CD4-positive, alpha-beta T cell (primary cell): ENCODE results near the gene COLGALT1. TPM values are rescaled to one million over a fixed set of nuclear protein-coding genes. Genes with fewer than 3 reads are reported as not detected.

Experiments used
- ATAC-seq: fragments of 200-7000 bp; cut with Tn5 transposase; one replicate; pipeline ENCODE4 v1.10.0; 2022; ENCODE audit warnings: mild to moderate bottlenecking; ENCODE audit not compliant: poor library complexity
- CTCF ChIA-PET: fragments of 350-600 bp; sonication (Branson Sonifier 250); formaldehyde crosslinking; loops from one replicate; lab custom pipeline; 2021; ENCODE audit warnings: antibody characterized with exemption, inconsistent platforms; lab: Charles Lee
- POLR2A ChIA-PET: fragments of 350-600 bp; sonication (Branson Sonifier 250); formaldehyde crosslinking; loops from one replicate; lab custom pipeline; 2021; ENCODE audit warnings: antibody characterized with exemption, inconsistent platforms; lab: Charles Lee
- DNase-seq, 14 experiments: peaks; one replicate each; pipeline ENCODE4 v3.0.0-alpha.2; 2013 to 2020; ENCODE audit warnings: mixed read lengths in 2 of 14
- H3K27ac ChIP-seq, 2 donors: one replicate each; pipeline versions ENCODE4 v1.5.1 to v1.7.0; 2013; ENCODE audit warnings: low read length in 2 of 2, low read depth in 1 of 2, mild to moderate bottlenecking in 1 of 2
- H3K27me3 ChIP-seq, 2 experiments: 1 replicate in 1 of 2; 2 replicates in 1 of 2; pipeline versions ENCODE4 v1.6.1 to v1.7.0; 2013; ENCODE audit warnings: low read length in 2 of 2, control low read depth in 1 of 2, mild to moderate bottlenecking in 1 of 2, moderate library complexity in 1 of 2; ENCODE audit not compliant: insufficient read depth in 2 of 2, control insufficient read depth in 1 of 2
- H3K36me3 ChIP-seq: one replicate; pipeline ENCODE4 v1.6.1; 2013; ENCODE audit warnings: low read length, control low read depth; ENCODE audit not compliant: insufficient read depth
- H3K4me1 ChIP-seq: one replicate; pipeline ENCODE4 v1.6.1; 2013; ENCODE audit warnings: low read length, control low read depth; ENCODE audit not compliant: insufficient read depth
- H3K4me3 ChIP-seq: one replicate; pipeline ENCODE4 v1.5.1; 2013; ENCODE audit warnings: mild to moderate bottlenecking, low read length, moderate library complexity
- H3K9me3 ChIP-seq, 2 experiments: 1 replicate in 1 of 2; 2 replicates in 1 of 2; pipeline versions ENCODE4 v1.6.1 to v1.7.0; 2013; ENCODE audit warnings: low read length in 2 of 2, mild to moderate bottlenecking in 2 of 2, control low read depth in 1 of 2, moderate library complexity in 1 of 2; ENCODE audit not compliant: control insufficient read depth in 1 of 2, insufficient read depth in 1 of 2
- H3K27ac Mint-ChIP-seq: one replicate; pipeline ENCODE4 v1.8.0; 2020; ENCODE audit warnings: mixed read lengths
- H3K27me3 Mint-ChIP-seq: one replicate; pipeline ENCODE4 v1.8.0; 2021; ENCODE audit warnings: mixed read lengths
- H3K36me3 Mint-ChIP-seq: one replicate; pipeline ENCODE4 v1.8.0; 2021; ENCODE audit warnings: low read depth, mixed read lengths
- H3K4me1 Mint-ChIP-seq: one replicate; pipeline ENCODE4 v1.8.0; 2021; ENCODE audit warnings: low read depth, mixed read lengths
- H3K4me3 Mint-ChIP-seq: one replicate; pipeline ENCODE4 v1.8.0; 2020; ENCODE audit warnings: mild to moderate bottlenecking, mixed read lengths
- H3K9me3 Mint-ChIP-seq: one replicate; pipeline ENCODE4 v1.8.0; 2020; ENCODE audit warnings: mixed read lengths
- intact Hi-C, 2 experiments: fragments of 100-400 bp; cut with DNase I in 1 of 2; cut with micrococcal nuclease in 1 of 2; formaldehyde crosslinking; loops; one replicate each; pipeline versions ENCODE4 v1.15.1 to v1.9.0; 2023 to 2025; cut with DNase I, micrococcal nuclease
- total RNA-seq, 174 experiments: library from RNA in 2 of 174; stranded (reverse) in 2 of 174; gene quantifications; one replicate each; pipeline ENCODE4 v1.2.3 and lab custom pipeline; 2021 to 2026
- TF ChIP-seq, protein P1 (sequence below): fragments of 200-600 bp; IDR thresholded peaks from one replicate; pipeline ENCODE4 v1.8.0; 2022; ENCODE audit warnings: antibody characterized with exemption, mild to moderate bottlenecking

COLGALT1 gene
- total RNA-seq, 2 experiments from 2014 or later = 30.3 to 30.6 TPM

DNA sequence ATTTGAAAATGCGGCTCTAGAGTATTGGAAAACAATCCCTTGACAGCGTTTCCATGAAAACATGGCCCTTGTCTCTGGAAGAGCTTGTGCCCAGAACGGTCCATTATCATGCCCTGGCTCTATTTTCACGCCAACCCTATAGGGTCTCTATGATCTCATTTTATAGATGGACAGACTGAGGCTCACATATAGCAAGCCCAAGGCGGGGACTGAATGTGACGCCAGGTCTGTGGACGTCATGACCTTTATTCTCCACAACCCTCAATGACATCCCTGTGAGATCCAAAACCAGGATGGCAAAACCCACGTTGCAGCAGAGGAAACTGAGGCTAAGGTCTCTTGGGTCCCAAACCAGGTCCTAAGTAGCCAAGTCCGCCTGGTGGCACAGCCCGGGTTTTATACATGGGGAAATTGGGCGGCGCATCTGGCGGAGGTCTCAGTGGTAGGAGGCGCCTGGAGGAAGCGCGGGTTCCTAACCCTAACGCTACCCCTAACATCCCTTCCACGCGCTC is 425 bp upstream of the COLGALT1 start:
- H3K27me3 ChIP-seq = no peaks in the 10 kb centered on the region
- intact Hi-C loops = loop anchor here (1.0 to 10.0 kb wide), 7 partner anchors 16 to 1852 kb away; partner anchors contain the start of genes GATAD2A (in 1 of the 2), MAP1S (in 1 of the 2) and PGLS (in 1 of the 2)
- H3K36me3 ChIP-seq = peaks cover 15% of the 10 kb centered on the region
- TF ChIP-seq, protein P1, sequence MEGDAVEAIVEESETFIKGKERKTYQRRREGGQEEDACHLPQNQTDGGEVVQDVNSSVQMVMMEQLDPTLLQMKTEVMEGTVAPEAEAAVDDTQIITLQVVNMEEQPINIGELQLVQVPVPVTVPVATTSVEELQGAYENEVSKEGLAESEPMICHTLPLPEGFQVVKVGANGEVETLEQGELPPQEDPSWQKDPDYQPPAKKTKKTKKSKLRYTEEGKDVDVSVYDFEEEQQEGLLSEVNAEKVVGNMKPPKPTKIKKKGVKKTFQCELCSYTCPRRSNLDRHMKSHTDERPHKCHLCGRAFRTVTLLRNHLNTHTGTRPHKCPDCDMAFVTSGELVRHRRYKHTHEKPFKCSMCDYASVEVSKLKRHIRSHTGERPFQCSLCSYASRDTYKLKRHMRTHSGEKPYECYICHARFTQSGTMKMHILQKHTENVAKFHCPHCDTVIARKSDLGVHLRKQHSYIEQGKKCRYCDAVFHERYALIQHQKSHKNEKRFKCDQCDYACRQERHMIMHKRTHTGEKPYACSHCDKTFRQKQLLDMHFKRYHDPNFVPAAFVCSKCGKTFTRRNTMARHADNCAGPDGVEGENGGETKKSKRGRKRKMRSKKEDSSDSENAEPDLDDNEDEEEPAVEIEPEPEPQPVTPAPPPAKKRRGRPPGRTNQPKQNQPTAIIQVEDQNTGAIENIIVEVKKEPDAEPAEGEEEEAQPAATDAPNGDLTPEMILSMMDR = no peak
- ChIA-PET POLR2A (no interaction called here), CTCF (interaction anchor here (0.7 kb wide), 1 partner anchor 773 kb away, joined by 4 read pairs; no protein-coding TSS in a partner anchor)
- Mint-ChIP-seq H3K4me1 (peaks cover 21% of the 10 kb centered on the region), H3K9me3 (no peaks in the 10 kb centered on the region), H3K36me3 (peaks cover 9% of the 10 kb centered on the region), H3K4me3 (peak overlapping the region; percentile 87), H3K27ac (peak overlapping the region; percentile 67), H3K27me3 (no peaks in the 10 kb centered on the region)
- H3K27ac ChIP-seq = no peak overlapping the region
- DNase-seq (no peak), ATAC-seq (no peak)
- no peaks in the 10 kb centered on the region for H3K9me3 ChIP-seq
- peak overlapping the region; percentile 94 for H3K4me3 ChIP-seq
- H3K4me1 ChIP-seq = peaks cover 24% of the 10 kb centered on the region

DNA sequence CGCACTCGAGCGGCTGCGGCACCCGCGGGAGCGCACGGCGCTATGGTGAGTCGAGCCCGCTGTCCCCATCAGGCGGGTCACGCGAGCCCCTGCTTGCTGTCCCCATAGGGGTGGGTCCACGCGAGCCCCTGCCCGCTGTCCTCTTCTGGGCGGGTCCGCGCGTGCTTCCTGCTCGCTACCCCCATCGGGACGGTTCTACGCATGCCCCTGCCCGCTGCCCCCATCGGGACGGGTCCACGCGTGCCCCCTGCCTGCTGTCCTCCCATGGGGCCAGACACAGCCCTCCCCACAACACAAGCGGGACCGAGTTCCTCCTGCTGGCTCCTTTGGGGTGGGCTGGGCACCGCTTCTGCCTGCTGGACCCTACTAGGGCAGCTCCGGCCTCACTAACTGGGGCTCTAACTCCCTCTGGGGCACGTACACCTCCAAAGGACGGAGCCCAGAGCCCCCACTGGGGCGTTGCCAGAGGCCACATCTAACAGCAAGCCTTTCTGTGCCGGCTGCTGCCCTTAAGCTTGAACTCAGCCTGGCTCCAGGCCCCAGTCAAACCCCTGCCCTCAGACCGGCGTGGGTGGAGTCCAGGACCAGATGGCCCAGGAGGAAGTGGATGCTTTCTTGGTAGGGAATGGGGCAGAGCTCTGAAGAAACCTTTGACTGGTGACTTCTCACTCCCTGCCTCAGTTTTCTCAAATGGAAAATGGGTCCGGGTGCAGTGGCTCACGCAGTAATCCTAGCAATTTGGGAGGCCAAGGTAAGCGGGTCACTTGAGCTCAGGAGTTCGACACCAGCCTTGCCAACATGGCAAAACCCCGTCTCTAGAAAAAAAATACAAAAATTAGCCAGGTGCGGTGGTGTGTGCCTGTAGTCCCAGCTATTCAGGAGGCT is 722 bp downstream of the COLGALT1 start:
- intact Hi-C loops = loop anchor here (1.0 to 10.0 kb wide), 7 partner anchors 17 to 1851 kb away; partner anchors contain the start of genes GATAD2A (in 1 of the 2), MAP1S (in 1 of the 2) and PGLS (in 1 of the 2)
- H3K4me1 Mint-ChIP-seq = peaks cover 21% of the 10 kb centered on the region
- peaks cover 16% of the 10 kb centered on the region for H3K36me3 Mint-ChIP-seq
- H3K36me3 ChIP-seq = peaks cover 24% of the 10 kb centered on the region
- no peaks in the 10 kb centered on the region for H3K27me3 ChIP-seq
- POLR2A ChIA-PET = interaction anchor here (1.2 kb wide), 1 partner anchor 45 kb away, joined by 7 read pairs; the partner anchor contains the start of gene PGLS
- peak overlapping the region in 1 of 2 donors; percentile 7 for H3K27ac ChIP-seq
- ATAC-seq (no peak), DNase-seq (peak in 8 of 14 experiments; percentile 9 to 49 (median 19))
- H3K4me3 ChIP-seq = peak overlapping the region; percentile 94
- H3K9me3 Mint-ChIP-seq = no peaks in the 10 kb centered on the region
- no peaks in the 10 kb centered on the region for H3K27me3 Mint-ChIP-seq
- CTCF ChIA-PET = interaction anchor here (2.5 kb wide), 1 partner anchor 17 kb away, joined by 8 read pairs; no protein-coding TSS in a partner anchor
- TF ChIP-seq, protein P1 = no peak
- peaks cover 24% of the 10 kb centered on the region for H3K4me1 ChIP-seq
- no peak overlapping the region for H3K27ac Mint-ChIP-seq
- H3K4me3 Mint-ChIP-seq = peak overlapping the region; percentile 85
- H3K9me3 ChIP-seq = no peaks in the 10 kb centered on the region

DNA sequence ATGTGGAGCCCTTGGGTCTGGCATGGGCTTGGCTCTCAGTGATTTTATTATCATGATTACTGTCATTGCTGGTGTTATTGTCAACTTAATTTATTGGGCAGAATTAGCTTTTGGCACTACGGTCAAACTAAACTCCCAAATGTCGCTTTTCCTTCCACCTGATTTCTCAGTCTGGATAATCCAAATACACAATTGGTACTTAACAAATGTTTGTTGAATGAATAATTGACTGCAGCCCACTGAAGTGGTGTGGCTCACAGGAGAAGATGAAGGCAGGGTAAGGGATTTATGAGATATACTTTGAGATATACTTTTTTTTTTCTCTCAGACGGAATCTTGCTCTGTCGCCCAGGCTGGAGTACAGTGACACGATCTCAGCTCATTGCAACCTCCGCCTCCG is 1.5 kb downstream of the COLGALT1 start:
- H3K36me3 ChIP-seq = peaks cover 25% of the 10 kb centered on the region
- TF ChIP-seq, protein P1 = no peak
- Mint-ChIP-seq H3K36me3 (peaks cover 24% of the 10 kb centered on the region), H3K27ac (no peak overlapping the region), H3K9me3 (no peaks in the 10 kb centered on the region), H3K27me3 (no peaks in the 10 kb centered on the region), H3K4me1 (peaks cover 21% of the 10 kb centered on the region), H3K4me3 (peak overlapping the region; percentile 85)
- no peaks in the 10 kb centered on the region for H3K27me3 ChIP-seq
- no peak overlapping the region for H3K27ac ChIP-seq
- POLR2A ChIA-PET = interaction anchor here (1.2 kb wide), 1 partner anchor 45 kb away, joined by 7 read pairs; the partner anchor contains the start of gene PGLS
- intact Hi-C loops = loop anchor here (5.0 to 10.0 kb wide), 5 partner anchors 45 to 1850 kb away; partner anchors contain the start of genes GATAD2A (in 1 of the 2), MAP1S (in 1 of the 2) and PGLS (in 1 of the 2)
- no peak overlapping the region for H3K4me3 ChIP-seq
- CTCF ChIA-PET = interaction anchor here (2.5 kb wide), 1 partner anchor 17 kb away, joined by 8 read pairs; no protein-coding TSS in a partner anchor
- H3K4me1 ChIP-seq = peaks cover 24% of the 10 kb centered on the region
- ATAC-seq = no peak
- no peak for DNase-seq
- no peaks in the 10 kb centered on the region for H3K9me3 ChIP-seq
